Measurements from ENCODE around the gene DGKQ.
A peak's percentile ranks its signal among the peaks of the same experiment; 100 is the strongest.

Gene DGKQ, protein sequence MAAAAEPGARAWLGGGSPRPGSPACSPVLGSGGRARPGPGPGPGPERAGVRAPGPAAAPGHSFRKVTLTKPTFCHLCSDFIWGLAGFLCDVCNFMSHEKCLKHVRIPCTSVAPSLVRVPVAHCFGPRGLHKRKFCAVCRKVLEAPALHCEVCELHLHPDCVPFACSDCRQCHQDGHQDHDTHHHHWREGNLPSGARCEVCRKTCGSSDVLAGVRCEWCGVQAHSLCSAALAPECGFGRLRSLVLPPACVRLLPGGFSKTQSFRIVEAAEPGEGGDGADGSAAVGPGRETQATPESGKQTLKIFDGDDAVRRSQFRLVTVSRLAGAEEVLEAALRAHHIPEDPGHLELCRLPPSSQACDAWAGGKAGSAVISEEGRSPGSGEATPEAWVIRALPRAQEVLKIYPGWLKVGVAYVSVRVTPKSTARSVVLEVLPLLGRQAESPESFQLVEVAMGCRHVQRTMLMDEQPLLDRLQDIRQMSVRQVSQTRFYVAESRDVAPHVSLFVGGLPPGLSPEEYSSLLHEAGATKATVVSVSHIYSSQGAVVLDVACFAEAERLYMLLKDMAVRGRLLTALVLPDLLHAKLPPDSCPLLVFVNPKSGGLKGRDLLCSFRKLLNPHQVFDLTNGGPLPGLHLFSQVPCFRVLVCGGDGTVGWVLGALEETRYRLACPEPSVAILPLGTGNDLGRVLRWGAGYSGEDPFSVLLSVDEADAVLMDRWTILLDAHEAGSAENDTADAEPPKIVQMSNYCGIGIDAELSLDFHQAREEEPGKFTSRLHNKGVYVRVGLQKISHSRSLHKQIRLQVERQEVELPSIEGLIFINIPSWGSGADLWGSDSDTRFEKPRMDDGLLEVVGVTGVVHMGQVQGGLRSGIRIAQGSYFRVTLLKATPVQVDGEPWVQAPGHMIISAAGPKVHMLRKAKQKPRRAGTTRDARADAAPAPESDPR

DNA sequence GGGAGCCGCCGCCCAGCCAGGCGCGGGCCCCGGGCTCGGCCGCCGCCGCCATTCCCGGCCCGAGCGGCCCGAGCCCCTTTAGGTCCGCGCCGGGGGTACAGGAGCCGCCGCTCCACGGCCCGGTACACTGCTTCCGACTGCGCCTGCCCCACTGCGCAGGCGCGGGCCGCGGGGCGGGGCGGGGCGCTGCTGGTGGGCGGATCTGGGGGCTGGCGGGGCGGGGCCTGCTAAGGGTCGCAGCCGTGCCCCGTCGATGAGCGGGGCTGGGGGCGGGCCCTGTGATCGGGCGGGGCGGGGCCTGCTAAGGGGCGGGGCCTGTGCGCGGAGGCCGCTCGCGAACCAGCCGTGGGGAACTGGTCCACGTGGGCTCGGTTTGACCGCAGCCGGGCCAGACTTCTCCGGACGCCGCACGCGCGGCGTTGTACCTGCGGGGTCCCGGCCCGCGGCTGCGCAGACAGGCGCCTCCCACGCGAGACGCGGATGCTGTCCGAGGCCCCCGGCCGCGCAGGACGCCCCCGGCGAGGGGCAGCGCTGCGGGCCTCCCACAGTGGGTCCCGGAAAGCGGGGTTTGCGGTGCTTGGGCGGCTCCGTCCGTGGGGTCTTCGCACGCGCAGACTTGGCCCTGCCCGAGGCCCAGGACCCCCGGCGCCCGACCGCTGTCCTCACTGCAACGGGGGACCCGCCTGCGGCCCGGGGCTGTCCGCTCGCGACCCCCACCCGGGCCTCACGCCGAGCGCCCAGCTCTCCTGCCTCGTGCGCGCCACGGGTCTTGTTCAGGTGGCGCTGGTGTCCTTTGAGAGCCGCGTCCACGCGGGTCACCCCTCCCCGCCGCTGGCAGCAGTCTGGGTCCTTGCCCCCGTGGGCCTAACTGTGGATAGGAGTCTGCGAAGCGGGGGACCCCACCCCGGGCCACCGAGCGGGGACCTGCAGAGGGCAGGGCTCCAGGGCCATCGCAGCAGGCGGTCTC lies at the start of gene DGKQ:
Gene DGKQ, minus strand, starts transcription at position 139 of the 967 bp plus-strand sequence. Its CDS starts 87 bp downstream, at position 52.
- DNase-seq, result peak; percentile 63

DNA sequence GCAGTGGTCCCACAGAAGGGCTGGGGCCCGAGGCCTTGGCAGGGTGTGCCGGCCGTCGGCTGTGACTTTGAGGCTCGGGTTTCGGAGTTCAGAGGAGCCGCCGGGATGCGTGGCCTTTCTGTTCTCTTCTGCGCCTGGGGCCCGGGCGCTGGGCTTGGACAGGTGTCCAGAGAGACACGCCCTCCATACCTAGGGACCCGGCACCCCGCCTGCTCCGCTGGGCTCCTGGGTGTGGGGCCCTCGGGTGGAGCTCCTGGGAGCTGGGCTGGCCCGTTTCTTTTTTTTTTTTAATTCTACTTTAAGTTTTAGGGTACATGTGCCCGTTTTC lies 49.3 kb upstream of the DGKQ start:
- DNase-seq, result no peak

DNA sequence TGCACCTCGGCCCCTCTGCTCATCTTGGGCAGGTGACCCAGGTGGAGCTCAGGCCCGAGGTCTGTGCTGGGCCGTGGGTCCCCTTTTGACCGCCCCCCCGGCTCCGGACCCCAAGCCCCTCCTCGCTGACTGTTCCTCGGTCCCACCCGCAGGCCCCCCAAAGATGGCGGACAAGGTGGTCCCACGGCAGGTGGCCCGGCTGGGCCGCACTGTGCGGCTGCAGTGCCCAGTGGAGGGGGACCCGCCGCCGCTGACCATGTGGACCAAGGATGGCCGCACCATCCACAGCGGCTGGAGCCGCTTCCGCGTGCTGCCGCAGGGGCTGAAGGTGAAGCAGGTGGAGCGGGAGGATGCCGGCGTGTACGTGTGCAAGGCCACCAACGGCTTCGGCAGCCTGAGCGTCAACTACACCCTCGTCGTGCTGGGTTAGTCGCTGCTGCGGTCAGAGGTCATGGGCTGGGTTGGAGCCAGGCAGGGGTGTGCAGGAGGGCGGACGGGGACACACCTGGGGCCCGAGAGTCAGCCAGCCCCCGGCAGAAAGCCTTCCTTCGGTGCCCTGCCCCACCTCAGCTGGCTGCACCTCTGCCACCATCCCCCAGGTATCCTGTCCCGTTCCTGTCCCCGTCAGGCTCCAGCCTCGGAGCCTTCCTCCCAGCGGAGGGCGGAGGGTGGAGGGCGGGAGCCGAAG lies 48.8 kb upstream of the DGKQ start:
- DNase-seq, result no peak

DNA sequence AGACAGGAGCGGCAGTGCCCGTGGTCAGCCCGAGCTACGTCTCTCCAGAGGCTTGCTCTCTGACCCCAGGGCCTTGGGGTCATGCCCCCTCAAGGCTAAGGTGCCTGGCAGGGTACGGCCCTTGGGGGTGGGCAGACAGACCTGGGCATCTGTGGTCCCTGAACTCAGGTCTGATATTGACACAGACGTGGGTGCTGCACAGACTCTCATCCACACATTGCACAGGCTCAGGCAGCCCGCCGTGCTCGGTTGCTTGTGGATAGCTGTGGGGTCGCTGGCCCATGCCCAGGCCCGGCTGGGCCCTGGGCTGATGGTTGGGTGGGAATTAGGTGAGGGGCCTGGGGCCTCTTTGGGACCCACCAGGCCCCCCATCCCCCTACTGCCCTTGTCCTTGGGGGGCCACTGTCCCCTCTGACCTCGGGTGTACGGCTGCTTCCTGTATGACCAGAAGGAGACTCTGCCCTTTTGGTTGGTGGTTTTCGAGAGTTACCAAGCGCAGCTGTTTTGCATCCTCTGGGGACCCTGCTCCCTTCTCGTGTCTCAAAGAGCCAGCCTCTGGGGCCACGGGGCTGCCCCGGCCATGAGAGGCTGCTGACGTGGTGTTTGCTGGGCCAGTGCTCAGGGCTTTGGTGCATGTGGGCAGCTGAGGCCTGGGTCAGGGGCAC lies 48.1 kb upstream of the DGKQ start:
- no peak for DNase-seq

GRCh38 chr4:1019729-1020470 lies 46.5 kb upstream of the DGKQ start:
- DNase-seq, result no peak

DNA sequence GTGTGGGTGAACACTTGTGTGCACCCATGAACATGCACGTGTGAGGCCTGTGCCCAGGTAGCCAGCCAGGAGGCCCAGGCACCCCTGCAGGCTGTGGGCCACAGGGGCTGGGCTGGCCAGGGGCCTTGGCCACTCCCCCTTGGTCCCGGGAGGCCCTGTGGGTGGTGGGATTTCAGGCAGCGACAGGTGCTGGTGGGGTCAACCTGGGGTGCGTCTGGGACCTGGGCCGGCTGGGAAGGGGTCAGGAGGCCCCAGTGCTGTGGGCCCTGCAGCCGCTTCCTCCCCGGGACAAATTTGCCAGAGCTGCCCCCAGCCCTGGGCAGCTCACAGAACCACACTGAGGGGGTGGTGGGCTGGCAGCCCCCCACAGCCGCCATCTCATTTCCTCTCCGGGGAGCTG lies 46.0 kb upstream of the DGKQ start:
- no peak for DNase-seq

- DNase-seq, result no peak
Observed at GRCh38 chr4:1018147-1019020, 45.0 kb upstream of the DGKQ start.

DNA sequence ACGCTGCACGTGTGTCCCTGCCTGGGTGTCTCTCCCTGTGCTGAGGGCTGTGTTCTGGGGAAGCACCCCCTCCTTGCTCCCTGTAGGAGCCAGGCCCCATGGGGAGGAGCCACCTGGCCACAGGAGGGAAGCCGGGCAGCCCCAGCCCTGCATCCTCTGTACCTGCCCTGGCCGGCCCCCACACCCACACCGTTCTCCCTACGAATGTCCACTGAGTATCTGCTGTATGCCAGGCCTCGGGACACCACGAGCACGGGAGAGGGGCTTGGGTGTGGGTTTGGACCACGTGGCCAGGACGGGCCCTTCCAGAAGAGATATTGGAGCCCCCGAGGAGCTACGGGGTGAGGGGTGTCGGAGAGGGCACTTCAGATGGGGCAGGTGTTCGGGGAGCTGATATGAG lies 44.3 kb upstream of the DGKQ start:
- DNase-seq, result no peak

DNA sequence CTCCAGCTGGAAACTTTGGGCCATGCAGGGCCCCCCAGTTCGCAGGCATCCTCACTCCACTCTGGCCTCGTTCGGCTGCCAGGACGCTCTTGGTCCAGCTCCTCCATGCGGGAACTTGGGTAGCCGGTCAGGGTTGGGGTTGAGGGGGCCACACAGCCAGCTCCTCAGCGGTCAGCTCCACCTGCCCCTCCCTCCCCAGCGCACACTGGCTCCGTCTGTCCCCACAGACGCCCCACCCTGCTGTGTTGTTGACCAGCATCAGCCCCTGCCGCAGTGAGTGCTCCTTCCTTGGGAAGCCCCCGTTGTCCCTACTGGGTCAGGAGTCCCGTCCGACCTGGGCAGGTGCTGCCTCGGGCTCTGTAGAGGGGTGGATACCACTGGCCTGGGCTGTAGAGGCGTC lies 43.8 kb upstream of the DGKQ start:
- DNase-seq, result no peak

DNA sequence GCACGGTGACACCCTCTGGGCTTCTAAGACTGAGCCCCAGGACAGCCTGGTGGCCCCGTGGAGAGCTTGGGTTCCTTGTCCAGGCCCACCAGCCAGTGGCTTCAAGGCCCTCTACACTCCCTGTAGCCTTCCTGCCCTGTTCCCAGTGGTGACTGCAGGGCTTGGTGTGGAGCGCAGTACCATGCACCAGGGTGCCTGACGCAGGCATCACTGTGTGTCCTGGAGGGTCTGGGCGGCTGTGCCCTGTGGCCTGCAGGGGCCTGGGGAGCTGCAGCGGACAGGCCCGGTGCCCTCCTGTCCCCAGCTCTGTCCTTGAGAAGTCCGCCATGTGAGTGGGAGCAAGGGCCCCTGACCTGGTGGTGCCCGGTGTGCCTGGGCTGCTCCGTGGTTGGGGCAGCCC lies 42.4 kb upstream of the DGKQ start:
- no peak for DNase-seq

DNA sequence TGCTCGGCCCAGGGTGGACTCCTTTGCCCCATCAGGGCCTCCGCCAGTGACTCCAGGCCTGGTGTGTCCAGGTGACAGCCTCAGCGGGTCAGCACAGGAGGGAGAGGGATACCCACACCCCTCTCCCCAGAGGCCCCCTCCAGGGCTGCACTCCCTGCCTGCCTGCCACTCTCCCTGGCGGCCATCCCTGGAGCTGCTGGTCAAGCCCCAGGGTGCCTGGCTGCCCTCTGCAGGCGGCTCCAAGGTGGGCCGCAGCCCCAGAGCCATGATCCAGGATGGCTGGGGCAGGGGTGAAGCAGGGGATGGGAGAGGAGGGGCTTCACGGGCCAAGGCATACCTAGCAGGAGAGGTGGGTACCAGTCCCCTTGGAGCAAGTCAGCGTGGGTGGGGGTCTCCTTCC lies 41.8 kb upstream of the DGKQ start:
- DNase-seq, result no peak

GRCh38 chr4:1014291-1015167 lies 41.2 kb upstream of the DGKQ start:
- no peak for DNase-seq

DNA sequence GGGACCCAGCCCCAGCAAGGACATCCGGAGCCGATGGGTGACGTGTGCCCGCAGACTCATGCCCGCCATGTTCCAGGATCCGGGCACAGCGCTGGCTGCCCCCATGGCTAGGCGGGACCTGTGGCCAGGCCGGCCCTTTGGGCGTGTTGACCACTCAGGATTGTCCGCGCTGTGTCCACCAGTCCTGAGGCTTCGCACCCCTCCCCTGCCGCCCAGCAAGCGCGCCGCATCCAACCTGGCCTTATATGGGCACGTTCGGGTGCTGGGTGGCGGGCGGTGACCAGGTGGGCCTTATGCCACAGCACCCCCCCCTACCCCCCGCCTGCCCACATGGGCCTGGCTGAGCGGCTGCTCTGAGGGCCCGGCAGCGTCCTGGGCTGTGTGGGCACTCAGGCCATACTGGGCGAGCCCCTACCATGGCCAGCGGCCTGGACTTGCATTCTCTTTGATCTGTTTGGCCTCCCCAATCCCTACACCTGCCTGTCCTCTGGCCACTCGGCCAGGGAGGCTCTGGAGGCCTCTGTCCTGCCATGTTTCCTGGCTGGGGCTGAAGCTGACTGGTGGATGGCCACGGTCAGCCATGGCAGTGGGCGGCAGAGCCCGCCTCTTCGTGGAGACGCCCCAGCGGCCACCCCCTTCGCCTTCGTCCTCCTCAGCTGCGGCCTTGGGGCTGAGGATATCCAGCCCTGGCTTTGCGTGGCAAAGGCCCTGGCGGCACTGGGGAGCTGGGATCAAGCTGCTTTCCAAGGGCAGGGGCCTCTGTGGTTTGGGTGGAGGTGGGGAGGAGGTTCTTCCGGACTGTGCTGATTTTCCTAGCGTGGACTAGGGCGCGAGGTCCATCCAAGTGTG lies 40.1 kb upstream of the DGKQ start:
- DNase-seq, result no peak

- DNase-seq, result no peak
Observed at GRCh38 chr4:1012034-1012739, 38.8 kb upstream of the DGKQ start.

GRCh38 chr4:1011666-1012033 lies 38.3 kb upstream of the DGKQ start:
- no peak for DNase-seq

DNA sequence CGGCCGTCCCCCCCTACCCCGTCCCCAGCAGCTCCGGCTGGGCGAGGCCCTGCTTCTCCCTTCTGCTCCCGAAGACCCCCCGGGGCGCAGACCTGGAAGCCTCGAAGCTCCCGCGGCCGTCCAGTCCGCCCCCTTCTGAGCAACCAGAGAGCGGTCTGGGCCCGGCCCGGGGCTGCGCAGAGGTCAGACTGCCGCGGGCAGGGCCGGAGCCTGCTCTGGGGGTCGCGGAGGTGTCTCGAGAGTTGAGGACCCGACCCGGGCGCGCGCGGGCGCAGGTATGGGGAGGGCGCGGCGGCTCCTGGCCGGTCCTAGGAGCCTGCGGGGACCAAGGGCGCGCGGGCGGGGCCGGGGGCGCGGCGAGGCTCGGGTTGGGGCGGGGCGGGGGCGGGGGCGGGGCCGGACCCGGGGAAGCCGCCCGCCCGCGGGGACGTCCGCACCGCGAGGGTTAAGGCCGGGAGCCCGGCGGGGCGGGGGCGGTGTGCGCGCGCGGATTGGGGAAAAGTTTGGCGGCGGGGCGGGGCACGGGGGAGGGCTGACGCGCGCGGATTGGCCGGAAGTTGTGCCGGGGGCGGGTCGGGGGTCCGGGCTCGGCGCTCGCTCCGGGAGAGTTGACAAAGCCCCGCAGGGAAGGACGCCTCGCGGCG lies 37.8 kb upstream of the DGKQ start, which contains the start of gene FGFRL1:
Gene FGFRL1, plus strand, starts transcription at position 605 of the 644 bp plus-strand sequence. CDS start 860 bp downstream, outside the sequence.
- peak; percentile 78 for DNase-seq
